Measurements from ENCODE around the gene P2RX1. TPM values are rescaled to one million over a fixed set of nuclear protein-coding genes. Genes with fewer than 3 reads are reported as not detected.

The P2RX1 gene
- total and polyA plus RNA-seq, 4 donors, result 0.44 to 5.2 (median 0.64) TPM

- DNase-seq (ENCODE audit: low spot score), result no peak
- Histone ChIP-seq H3K9me3 (ENCODE audit: control insufficient read depth in 4 of 4, low read length in 3 of 4) (no peaks in the 10 kb centered on the region), H3K27me3 (ENCODE audit: control insufficient read depth in 4 of 4, insufficient read depth in 4 of 4, low read length in 3 of 4) (no peaks in the 10 kb centered on the region), H3K27ac (ENCODE audit: low read depth in 1 of 2, low read length in 2 of 2) (no peak overlapping the region), H3K36me3 (ENCODE audit: control insufficient read depth in 4 of 4, insufficient read depth in 3 of 4, low read depth in 1 of 4, low read length in 3 of 4) (no peaks in the 10 kb centered on the region), H3K4me1 (ENCODE audit: control insufficient read depth in 4 of 4, insufficient read depth in 4 of 4, low read length in 3 of 4) (no peaks in the 10 kb centered on the region), H3K9ac (ENCODE audit: low read depth in 1 of 2, low read length in 2 of 2) (no peak overlapping the region), H3K4me3 (ENCODE audit: low read depth in 1 of 3, low read length in 3 of 3) (no peak overlapping the region)
- TF ChIP-seq FOXA2 (IDR thresholded peaks at IDR 0.05) (no peak), ATF3 (IDR thresholded peaks at IDR 0.05) (no peak), RAD21 (IDR thresholded peaks at IDR 0.05) (no peak), REST (IDR thresholded peaks at IDR 0.05) (no peak), MAX (IDR thresholded peaks at IDR 0.05) (no peak), ZBTB33 (IDR thresholded peaks at IDR 0.05) (no peak), FOXA1 (IDR thresholded peaks at IDR 0.05) (no peak), CTCF (IDR thresholded peaks at IDR 0.05; ENCODE audit: low read depth, low read length, missing input control) (no peak), EGR1 (IDR thresholded peaks at IDR 0.05; ENCODE audit: low read depth in 2 of 2) (no peak), HNF4A (conservative IDR thresholded peaks at IDR 0.05) (no peak), RXRA (IDR thresholded peaks at IDR 0.05) (no peak), YY1 (IDR thresholded peaks at IDR 0.05) (no peak)
- 97% methylated on average over 16 of the region's 16 CpGs for WGBS
These were observed 12.1 kb upstream of the P2RX1 start for GRCh38 chr17:3928406-3928805.

- Histone ChIP-seq H3K27ac (ENCODE audit: low read depth in 1 of 2, low read length in 2 of 2) (no peak overlapping the region), H3K9ac (ENCODE audit: low read depth in 1 of 2, low read length in 2 of 2) (no peak overlapping the region), H3K4me3 (ENCODE audit: low read depth in 1 of 3, low read length in 3 of 3) (no peak overlapping the region), H3K27me3 (ENCODE audit: control insufficient read depth in 4 of 4, insufficient read depth in 4 of 4, low read length in 3 of 4) (no peaks in the 10 kb centered on the region), H3K9me3 (ENCODE audit: control insufficient read depth in 4 of 4, low read length in 3 of 4) (no peaks in the 10 kb centered on the region), H3K4me1 (ENCODE audit: control insufficient read depth in 4 of 4, insufficient read depth in 4 of 4, low read length in 3 of 4) (no peaks in the 10 kb centered on the region), H3K36me3 (ENCODE audit: control insufficient read depth in 4 of 4, insufficient read depth in 3 of 4, low read depth in 1 of 4, low read length in 3 of 4) (no peaks in the 10 kb centered on the region)
- DNase-seq (ENCODE audit: low spot score), result no peak
- TF ChIP-seq TAF1 (conservative IDR thresholded peaks at IDR 0.05), result no peak
- TF ChIP-seq ATF3 (IDR thresholded peaks at IDR 0.05), result no peak
- TF ChIP-seq SP1 (IDR thresholded peaks at IDR 0.05), result no peak
- no peak for TF ChIP-seq ZBTB33 (IDR thresholded peaks at IDR 0.05)
- TF ChIP-seq FOXA2 (IDR thresholded peaks at IDR 0.05), result no peak
- TF ChIP-seq GABPA (IDR thresholded peaks at IDR 0.05 in 1 of 2, conservative IDR thresholded peaks at IDR 0.05 in 1 of 2), result no peak
- TF ChIP-seq JUND (IDR thresholded peaks at IDR 0.05), result no peak
- TF ChIP-seq YY1 (IDR thresholded peaks at IDR 0.05), result no peak
- no peak for TF ChIP-seq REST (IDR thresholded peaks at IDR 0.05)
- TF ChIP-seq EGR1 (IDR thresholded peaks at IDR 0.05; ENCODE audit: low read depth in 2 of 2), result no peak
- WGBS, result 83% methylated on average over 15 of the region's 15 CpGs
These were observed 11.5 kb upstream of the P2RX1 start for GRCh38 chr17:3927628-3928340.
